ENCODE results near the gene HFE.

The HFE gene

DNA sequence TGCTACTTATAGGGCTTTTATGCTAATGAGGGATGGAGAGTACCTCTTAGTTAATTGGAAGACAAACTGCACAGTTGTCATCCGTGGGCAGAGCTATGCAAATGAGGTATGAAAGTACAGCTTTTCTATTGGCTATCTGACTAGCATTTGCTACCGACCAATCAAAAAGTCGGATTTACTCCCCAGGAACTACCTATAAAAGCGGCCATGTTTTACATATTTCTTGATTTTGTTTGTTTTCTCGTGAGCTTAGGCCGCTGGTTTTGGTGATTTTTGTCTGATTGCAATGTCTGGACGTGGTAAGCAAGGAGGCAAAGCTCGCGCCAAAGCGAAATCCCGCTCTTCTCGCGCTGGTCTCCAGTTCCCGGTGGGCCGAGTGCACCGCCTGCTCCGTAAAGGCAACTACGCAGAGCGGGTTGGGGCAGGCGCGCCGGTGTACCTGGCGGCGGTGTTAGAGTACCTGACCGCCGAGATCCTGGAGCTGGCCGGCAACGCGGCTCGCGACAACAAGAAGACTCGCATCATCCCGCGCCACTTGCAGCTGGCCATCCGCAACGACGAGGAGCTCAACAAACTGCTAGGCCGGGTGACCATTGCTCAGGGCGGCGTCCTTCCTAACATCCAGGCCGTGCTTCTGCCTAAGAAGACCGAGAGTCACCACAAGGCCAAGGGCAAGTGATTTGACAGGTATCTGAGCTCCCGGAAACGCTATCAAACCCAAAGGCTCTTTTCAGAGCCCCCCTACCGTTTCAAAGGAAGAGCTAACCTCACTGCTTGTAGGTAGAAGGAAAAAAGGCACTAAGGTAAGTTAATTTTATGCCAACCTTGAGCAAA is 36.9 kb downstream of the HFE start:
- DNase-seq (ENCODE audit: low spot score in 2 of 2): peak; percentile 78 to 98
- Histone ChIP-seq H3K9me3 (no peaks in the 10 kb centered on the region), H3K27me3 (ENCODE audit: low read depth) (no peaks in the 10 kb centered on the region), H3K4me1 (peaks cover 29% of the 10 kb centered on the region), H3K4me3 (peak overlapping the region; percentile 82), H3K36me3 (replicated peaks) (peaks cover 24% of the 10 kb centered on the region)
- in situ Hi-C loops (cut with MboI; ENCODE audit: low sequenced_read_pairs): loop anchor here (5.0 kb wide), 1 partner anchor 73 kb away; a partner anchor contains a TSS

DNA sequence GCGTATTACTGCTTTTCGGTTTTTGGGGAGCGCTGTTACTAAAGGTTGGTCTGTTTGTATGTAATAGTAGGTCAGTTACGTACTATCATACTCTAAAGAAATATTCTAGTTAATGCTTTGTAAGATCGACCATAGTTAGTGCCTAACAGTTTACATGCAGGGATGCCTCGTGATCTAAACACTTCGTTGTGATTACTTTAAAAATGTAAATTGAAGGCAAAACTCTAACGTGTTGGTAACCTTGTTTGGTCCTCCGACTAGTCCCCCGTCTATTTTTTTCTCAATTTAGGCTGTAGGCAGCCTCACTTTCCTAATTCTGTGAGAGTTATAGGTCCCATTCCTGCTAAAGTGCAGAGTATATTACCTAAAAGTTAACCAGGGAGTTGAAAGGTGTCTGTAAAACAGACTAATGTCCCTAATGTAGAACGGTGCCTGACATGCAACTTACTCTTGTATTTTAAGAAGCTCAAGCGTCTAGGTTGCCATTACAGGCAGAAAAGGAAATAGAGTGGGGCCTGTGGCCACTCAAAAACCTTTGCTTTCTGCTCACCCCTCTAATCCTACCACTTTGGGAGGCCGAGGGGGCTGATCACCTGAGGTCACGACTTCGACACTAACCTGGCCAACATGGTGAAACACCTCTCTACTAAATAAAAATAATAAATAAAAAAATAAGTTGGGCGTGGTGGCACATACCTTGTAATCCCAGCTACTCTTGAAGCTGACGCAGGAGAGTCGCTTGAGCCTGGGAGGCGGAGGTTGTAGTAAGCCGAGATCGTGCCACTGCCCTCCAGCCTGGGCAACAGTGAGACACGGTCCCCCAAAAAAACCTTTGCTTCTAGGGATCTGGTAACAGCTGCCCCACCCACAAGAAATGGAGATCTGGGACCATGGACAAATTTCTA is 37.8 kb downstream of the HFE start:
- H3K4me1 ChIP-seq: peaks cover 29% of the 10 kb centered on the region
- DNase-seq (ENCODE audit: low spot score in 2 of 2): peak; percentile 19 to 50
- H3K4me3 ChIP-seq: peak overlapping the region; percentile 82

DNA sequence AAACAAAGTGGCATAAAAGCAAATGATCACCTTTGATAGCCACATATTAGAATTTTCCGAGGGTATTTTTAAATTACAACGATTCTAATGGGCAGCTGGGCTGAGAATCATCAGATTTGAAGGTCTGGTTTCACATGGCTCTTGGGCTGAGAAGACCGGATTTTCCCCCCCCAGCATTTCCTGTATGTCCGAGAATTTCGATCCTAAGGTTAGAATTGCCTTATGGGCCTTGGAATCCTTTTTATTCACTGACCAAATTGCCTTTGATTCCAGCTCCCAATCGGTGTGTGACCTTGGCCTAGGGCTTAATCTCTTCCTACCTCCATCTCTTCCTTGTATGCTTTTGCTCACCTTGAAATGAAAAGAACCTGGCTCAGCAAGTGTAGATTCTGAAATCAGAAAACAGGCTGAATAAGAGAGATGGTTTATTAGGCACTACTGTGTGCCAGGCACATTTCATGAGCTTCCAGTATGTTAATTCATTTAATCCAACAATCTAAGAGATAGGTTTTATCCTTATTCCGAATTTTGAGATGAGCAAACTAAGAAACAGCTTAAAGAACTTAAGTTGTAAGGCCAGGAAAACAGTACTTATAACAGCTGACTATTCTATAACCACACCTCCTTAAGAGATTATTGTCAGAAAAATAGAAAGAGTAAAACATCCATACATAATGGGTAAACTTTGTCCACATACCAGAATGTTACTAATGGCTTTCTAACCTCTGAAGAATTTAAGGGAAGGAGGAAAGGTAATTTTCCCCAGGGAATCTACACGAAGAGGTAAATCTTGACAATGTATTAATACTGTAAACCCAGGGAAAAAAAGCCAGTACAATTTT is 39.4 kb downstream of the HFE start:
- Histone ChIP-seq H3K4me1 (peaks cover 20% of the 10 kb centered on the region), H3K27me3 (ENCODE audit: low read depth) (no peaks in the 10 kb centered on the region), H3K9me3 (no peaks in the 10 kb centered on the region), H3K4me3 (peak overlapping the region; percentile 82), H3K36me3 (replicated peaks) (peaks cover 24% of the 10 kb centered on the region)
- no peak for DNase-seq (ENCODE audit: low spot score in 2 of 2)
- in situ Hi-C loops (cut with MboI; ENCODE audit: low sequenced_read_pairs): no loop called here

More for the DNA sequence above, 37.8 kb downstream of the HFE start:
- peaks cover 24% of the 10 kb centered on the region for H3K36me3 ChIP-seq (replicated peaks)
- in situ Hi-C loops (cut with MboI; ENCODE audit: low sequenced_read_pairs): loop anchor here (5.0 kb wide), 1 partner anchor 72 kb away; a partner anchor contains a TSS
- H3K27me3 ChIP-seq (ENCODE audit: low read depth): no peaks in the 10 kb centered on the region
- H3K9me3 ChIP-seq: no peaks in the 10 kb centered on the region

DNA sequence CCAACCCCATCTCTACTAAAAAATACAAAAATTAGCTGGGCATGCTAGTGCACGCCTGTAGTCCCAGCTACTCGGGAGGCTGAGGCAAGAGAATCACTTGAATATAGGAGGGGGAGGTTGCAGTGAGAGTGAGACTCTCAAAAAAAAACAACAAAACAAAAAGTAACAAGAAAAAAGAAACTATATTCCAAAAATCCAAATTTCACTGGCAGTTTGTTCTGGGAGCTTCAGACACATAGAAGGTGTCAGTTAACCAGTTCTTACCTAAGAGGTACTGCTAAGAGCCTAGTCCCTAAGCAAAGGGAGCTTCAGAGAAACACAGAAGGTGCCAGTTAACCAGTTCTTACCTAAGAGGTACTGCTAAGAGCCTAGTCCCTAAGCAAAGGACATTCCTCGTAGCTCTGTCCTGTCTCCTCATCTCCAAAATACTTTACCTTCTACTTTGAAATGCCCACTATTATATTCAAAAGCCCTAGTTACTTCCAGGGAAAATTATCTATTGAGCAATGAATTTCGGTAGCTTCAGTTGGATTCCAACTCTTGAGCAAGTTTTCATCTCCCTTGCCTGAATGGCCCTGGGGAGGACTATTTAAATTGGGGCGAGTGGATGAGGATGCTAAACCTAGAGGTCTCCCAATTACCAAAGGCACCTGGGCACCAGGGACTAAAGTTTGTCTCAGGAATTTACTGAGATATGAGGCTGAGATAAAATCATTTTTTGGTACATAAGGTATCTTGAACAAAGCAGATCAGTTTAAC is 41.0 kb downstream of the HFE start:
- peaks cover 24% of the 10 kb centered on the region for H3K36me3 ChIP-seq (replicated peaks)
- in situ Hi-C loops (cut with MboI; ENCODE audit: low sequenced_read_pairs): no loop called here
- no peak overlapping the region for H3K4me3 ChIP-seq
- no peaks in the 10 kb centered on the region for H3K27me3 ChIP-seq (ENCODE audit: low read depth)
- no peaks in the 10 kb centered on the region for H3K9me3 ChIP-seq
- H3K4me1 ChIP-seq: peaks cover 12% of the 10 kb centered on the region
- DNase-seq (ENCODE audit: low spot score in 2 of 2): no peak

DNA sequence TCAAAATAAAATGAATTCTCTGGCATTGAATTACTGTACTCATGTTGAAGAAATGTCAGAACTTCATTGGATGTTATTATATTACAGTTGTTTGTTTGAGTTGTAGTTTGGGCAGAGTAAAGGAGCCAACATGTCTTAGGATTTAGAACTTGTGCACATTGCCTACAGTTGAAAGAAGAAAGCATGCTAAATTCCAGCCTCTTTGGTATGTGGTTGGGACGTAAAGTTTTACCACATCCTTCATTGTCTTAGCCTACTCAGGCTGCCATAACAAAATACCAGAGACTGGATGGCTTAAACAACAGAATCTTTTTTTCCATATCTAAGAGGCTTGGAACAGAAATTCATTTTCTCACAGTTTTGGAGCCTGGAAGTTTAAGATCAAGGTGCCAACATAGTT is 42.4 kb downstream of the HFE start:
- no peak for DNase-seq (ENCODE audit: low spot score in 2 of 2)
- Histone ChIP-seq H3K9me3 (no peaks in the 10 kb centered on the region), H3K4me1 (peaks cover 12% of the 10 kb centered on the region), H3K27me3 (ENCODE audit: low read depth) (no peaks in the 10 kb centered on the region), H3K36me3 (replicated peaks) (peaks cover 18% of the 10 kb centered on the region), H3K4me3 (no peak overlapping the region)
- in situ Hi-C loops (cut with MboI; ENCODE audit: low sequenced_read_pairs): no loop called here

DNA sequence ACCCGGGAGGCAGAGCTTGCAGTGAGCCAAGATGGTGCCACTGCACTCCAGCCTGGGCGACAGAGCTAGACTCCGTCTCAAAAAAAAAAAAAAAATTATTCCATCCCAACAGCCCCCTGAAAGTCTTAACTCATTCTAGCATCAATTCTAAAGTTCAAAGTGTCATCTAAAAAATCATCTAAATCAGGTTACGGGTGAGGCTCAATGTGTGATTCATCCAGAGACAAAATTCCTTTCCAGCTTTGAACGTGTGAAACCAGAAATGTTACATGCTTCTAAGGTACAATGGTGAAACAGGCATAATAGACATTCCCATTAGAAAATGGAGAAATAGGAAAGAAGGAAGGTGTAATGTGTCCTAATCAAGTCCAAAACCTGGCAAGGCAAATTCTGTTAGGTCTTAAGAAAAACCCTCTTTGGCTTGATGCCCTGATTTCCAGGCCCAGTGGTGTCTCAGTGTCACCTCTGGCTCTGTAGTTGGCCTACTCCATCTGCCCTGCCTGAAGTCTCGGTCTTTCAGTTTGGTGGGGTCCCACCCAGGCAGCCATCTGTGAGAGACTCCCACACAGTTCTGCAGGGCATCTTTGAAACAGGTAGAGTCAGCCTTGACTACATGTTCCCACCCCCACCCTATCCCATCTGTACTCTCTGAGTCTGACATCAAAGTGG is 43.5 kb downstream of the HFE start:
- H3K36me3 ChIP-seq (replicated peaks): peaks cover 12% of the 10 kb centered on the region; the same call in 1 of the 2 replicates
- DNase-seq (ENCODE audit: low spot score in 2 of 2): no peak
- H3K27me3 ChIP-seq (ENCODE audit: low read depth): no peaks in the 10 kb centered on the region
- in situ Hi-C loops (cut with MboI; ENCODE audit: low sequenced_read_pairs): no loop called here
- peaks cover 12% of the 10 kb centered on the region for H3K4me1 ChIP-seq
- H3K4me3 ChIP-seq: no peak overlapping the region
- H3K9me3 ChIP-seq: no peaks in the 10 kb centered on the region

DNA sequence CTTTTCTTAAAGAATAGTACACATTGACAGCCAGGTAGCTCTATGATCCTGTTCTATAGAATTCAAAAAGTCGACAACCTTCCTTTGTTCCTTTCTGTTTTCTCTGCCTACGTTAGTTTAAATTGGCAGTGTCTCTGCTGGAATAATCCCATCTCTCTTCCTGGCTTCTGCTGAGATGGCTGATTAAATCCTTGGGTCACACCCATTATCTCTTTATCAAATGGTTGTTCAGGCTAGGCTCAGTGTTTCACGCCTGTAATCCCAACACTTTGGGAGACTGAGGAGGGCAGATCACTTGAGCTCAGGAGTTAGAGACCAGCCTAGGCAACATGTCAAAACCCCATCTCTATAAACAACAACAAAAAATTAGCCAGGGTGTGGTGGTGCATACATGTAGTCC is 44.4 kb downstream of the HFE start:
- H3K27me3 ChIP-seq (ENCODE audit: low read depth): no peaks in the 10 kb centered on the region
- no peak overlapping the region for H3K4me3 ChIP-seq
- in situ Hi-C loops (cut with MboI; ENCODE audit: low sequenced_read_pairs): no loop called here
- H3K36me3 ChIP-seq (replicated peaks): peaks cover 10% of the 10 kb centered on the region; the same call in 1 of the 2 replicates
- H3K9me3 ChIP-seq: no peaks in the 10 kb centered on the region
- peaks cover 12% of the 10 kb centered on the region for H3K4me1 ChIP-seq
- DNase-seq (ENCODE audit: low spot score in 2 of 2): no peak

DNA sequence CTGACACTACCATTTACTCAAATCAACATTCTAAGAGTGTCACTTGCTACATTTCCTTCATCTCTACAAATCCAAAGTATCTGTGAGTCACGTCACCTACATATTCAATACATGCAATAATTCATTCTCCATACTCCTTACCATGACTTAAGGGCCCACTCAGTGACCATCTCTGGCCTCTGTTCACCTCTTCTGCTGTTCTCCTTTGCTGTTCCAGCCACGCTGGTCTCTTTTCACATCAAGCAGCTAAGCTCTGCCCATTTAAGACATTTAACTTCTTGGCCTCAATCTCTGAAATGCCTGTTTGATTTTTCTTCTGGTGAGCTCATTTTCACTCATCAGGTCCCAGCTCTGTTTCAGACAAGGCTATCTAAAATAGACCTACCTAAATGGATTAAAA is 46.5 kb downstream of the HFE start:
- in situ Hi-C loops (cut with MboI; ENCODE audit: low sequenced_read_pairs): no loop called here
- Histone ChIP-seq H3K27me3 (ENCODE audit: low read depth) (no peaks in the 10 kb centered on the region), H3K4me1 (peaks cover 3% of the 10 kb centered on the region; the same call in 1 of the 2 replicates), H3K36me3 (replicated peaks) (no peaks in the 10 kb centered on the region), H3K9me3 (no peaks in the 10 kb centered on the region), H3K4me3 (no peak overlapping the region)
- no peak for DNase-seq (ENCODE audit: low spot score in 2 of 2)

DNA sequence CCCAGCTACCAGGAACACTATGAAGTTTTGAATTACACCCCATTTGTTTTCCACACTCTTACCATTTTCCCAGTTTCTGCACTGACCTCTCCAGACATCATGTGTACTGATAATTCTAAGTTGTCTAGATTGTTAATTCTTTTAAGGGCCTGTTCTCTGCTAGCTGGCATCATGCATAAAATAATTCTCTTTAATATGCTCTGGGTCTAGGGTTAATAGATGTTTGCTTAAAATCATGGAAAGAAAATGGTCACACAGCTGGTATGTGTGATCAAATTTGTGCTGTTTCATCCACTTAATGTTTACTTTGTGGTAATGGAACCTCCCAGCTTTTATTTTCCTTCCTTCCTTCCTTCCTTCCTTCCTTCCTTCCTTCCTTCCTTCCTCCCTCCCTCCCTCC is 49.1 kb downstream of the HFE start:
- Histone ChIP-seq H3K9me3 (no peaks in the 10 kb centered on the region), H3K4me1 (no peaks in the 10 kb centered on the region), H3K27me3 (ENCODE audit: low read depth) (no peaks in the 10 kb centered on the region), H3K4me3 (no peak overlapping the region), H3K36me3 (replicated peaks) (no peaks in the 10 kb centered on the region)
- in situ Hi-C loops (cut with MboI; ENCODE audit: low sequenced_read_pairs): no loop called here
- no peak for DNase-seq (ENCODE audit: low spot score in 2 of 2)

DNA sequence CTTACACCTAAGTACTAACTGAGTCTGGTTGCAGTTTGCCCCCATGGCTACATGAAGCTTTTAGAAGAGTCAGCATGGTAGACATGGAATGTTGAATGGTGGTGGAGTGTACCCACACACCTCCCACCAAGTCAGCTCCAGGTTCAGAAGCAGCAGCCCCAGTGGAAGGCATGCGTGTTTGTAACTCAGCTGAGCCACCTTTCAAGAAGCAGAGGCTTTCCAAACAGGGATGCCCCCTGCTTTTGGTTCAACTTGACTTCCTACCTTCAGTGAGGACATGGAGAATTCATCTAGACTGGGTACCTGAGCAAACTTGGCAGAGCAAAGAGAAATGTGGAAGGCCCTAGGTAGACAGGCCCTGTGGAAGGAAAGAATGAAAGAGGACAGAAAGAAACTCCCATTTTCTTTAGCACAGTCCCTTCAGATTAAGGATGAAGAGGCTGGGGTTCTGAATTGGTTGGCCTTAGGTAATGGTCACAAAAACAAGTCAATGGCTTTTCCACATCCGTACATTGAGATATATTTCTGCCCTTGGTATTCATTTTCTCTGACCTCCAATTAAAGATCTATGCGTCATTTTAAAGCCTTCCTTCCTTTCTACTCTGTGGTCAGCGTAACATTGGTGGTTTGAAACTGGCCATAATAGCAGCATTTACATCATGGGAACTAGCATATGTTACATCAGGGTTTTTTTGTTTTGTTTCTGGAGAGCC is 53.2 kb downstream of the HFE start:
- Histone ChIP-seq H3K36me3 (replicated peaks) (no peaks in the 10 kb centered on the region), H3K4me3 (no peak overlapping the region), H3K9me3 (no peaks in the 10 kb centered on the region), H3K4me1 (no peaks in the 10 kb centered on the region), H3K27me3 (ENCODE audit: low read depth) (no peaks in the 10 kb centered on the region)
- in situ Hi-C loops (cut with MboI; ENCODE audit: low sequenced_read_pairs): no loop called here
- no peak for DNase-seq (ENCODE audit: low spot score in 2 of 2)

DNA sequence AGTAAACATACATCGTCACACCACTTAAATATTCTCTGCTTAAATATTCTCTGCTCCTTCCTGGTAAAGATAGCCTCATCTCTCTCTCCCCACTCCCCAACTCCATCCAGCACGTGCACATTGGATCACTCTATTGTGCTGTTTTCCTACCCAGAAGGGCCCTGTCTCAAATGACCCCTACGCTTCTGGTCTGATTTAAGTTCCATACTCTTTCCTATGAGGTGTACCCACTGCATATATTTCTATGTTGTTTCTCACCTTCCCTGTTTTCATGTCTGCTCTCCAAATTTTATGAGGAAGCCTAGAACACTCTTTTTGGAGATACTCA is 53.7 kb downstream of the HFE start:
- no peaks in the 10 kb centered on the region for H3K36me3 ChIP-seq (replicated peaks)
- no peak overlapping the region for H3K4me3 ChIP-seq
- no peaks in the 10 kb centered on the region for H3K27me3 ChIP-seq (ENCODE audit: low read depth)
- H3K9me3 ChIP-seq: no peaks in the 10 kb centered on the region
- no peaks in the 10 kb centered on the region for H3K4me1 ChIP-seq
- DNase-seq (ENCODE audit: low spot score in 2 of 2): no peak
- in situ Hi-C loops (cut with MboI; ENCODE audit: low sequenced_read_pairs): no loop called here

DNA sequence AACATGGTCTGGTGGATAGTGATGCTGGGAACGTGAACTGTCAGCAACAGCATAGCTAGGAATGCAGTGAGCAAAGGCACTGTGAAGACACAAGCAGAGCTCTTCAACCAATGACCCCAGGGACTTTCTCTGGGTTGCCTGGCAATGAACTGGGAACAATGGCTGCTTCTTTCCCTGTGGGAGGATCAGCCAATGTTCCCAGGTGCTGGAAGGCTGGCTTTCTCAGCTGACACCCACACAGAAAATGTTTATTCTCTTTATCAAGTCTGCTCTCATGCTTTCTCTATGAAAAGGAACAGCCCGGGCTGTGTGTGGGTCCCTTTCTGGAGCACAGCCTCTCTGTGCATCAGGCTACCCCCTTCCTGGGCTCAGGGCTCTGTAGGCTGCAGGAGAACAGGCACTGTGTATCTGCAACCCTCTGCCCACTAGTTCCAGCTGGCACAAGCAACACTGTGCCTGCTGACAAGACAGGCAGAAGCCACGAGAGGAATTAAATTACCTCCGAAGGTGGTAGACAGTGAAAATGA is 54.2 kb downstream of the HFE start:
- no peaks in the 10 kb centered on the region for H3K9me3 ChIP-seq
- no peak for DNase-seq (ENCODE audit: low spot score in 2 of 2)
- no peak overlapping the region for H3K4me3 ChIP-seq
- H3K36me3 ChIP-seq (replicated peaks): no peaks in the 10 kb centered on the region
- in situ Hi-C loops (cut with MboI; ENCODE audit: low sequenced_read_pairs): no loop called here
- no peaks in the 10 kb centered on the region for H3K4me1 ChIP-seq
- no peaks in the 10 kb centered on the region for H3K27me3 ChIP-seq (ENCODE audit: low read depth)
